ENCODE results near the gene SENP8.
"Not testable (repeated sequence)": the region's sequence is repeated elsewhere in the genome, so short reads cannot be mapped to it uniquely, and the experiment has no call there.

DNA sequence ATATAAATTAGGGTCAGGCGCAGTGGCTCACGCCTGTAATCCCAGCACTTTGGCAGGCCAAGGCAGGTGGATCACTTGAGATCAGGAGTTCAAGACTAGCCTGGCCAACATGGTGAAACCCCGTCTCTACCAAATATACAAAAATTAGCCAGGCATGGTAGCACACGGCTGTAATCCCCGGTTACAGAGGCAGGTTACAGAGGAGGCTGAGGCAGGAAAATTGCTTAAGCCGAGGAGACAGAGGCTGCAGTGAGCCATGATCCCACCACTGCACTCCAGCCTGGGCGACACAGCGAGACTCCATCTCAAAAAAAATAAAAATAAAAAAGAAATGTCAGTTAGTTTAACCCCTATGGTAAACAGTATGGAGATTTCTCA, 46.8 kb upstream of the SENP8 start:
- TF ChIP-seq, protein P1, sequence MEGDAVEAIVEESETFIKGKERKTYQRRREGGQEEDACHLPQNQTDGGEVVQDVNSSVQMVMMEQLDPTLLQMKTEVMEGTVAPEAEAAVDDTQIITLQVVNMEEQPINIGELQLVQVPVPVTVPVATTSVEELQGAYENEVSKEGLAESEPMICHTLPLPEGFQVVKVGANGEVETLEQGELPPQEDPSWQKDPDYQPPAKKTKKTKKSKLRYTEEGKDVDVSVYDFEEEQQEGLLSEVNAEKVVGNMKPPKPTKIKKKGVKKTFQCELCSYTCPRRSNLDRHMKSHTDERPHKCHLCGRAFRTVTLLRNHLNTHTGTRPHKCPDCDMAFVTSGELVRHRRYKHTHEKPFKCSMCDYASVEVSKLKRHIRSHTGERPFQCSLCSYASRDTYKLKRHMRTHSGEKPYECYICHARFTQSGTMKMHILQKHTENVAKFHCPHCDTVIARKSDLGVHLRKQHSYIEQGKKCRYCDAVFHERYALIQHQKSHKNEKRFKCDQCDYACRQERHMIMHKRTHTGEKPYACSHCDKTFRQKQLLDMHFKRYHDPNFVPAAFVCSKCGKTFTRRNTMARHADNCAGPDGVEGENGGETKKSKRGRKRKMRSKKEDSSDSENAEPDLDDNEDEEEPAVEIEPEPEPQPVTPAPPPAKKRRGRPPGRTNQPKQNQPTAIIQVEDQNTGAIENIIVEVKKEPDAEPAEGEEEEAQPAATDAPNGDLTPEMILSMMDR (conservative IDR thresholded peaks at IDR 0.05; ENCODE audit: low read length): not testable (repeated sequence)
- TF ChIP-seq EZH2phosphoT487 (IDR thresholded peaks at IDR 0.05; ENCODE audit: borderline replicate concordance, low read depth, low read length): not testable (repeated sequence)
